Naive thymus-derived CD4-positive, alpha-beta T cell (primary cell): Measurements from ENCODE around the gene SRGAP2C. TPM values are rescaled to one million over a fixed set of nuclear protein-coding genes. Genes with fewer than 3 reads are reported as not detected.
"Not testable (repeated sequence)": the region's sequence is repeated elsewhere in the genome, so short reads cannot be mapped to it uniquely, and the experiment has no call there.

Experiments
- ATAC-seq: fragments of 150-1000 bp; cut with Tn5 transposase; 2 replicates; pipeline ENCODE4 v1.10.0; 2021; ENCODE audit warnings: mild to moderate bottlenecking, moderate library complexity
- CTCF ChIA-PET: fragments of 350-600 bp; sonication (Branson Sonifier 250); formaldehyde crosslinking; loops from one replicate; lab custom pipeline; 2021; ENCODE audit warnings: antibody characterized with exemption; lab: Charles Lee
- POLR2A ChIA-PET: fragments of 350-600 bp; sonication (Branson Sonifier 250); formaldehyde crosslinking; loops from one replicate; lab custom pipeline; 2021; ENCODE audit warnings: antibody characterized with exemption, inconsistent platforms; lab: Charles Lee
- DNase-seq, 9 donors: peaks; one replicate each; pipeline versions ENCODE4 v3.0.0 to v3.0.0-alpha.2; 2020 to 2022; ENCODE audit warnings: mixed read lengths in 1 of 9
- H3K27ac ChIP-seq: one replicate; pipeline ENCODE4 v1.7.0; 2013; ENCODE audit warnings: mild to moderate bottlenecking, low read depth, low read length, moderate library complexity
- H3K27me3 ChIP-seq, 2 donors: one replicate each; pipeline ENCODE4 v1.7.0; 2013; ENCODE audit warnings: low read length in 2 of 2, mild to moderate bottlenecking in 2 of 2, moderate library complexity in 2 of 2; ENCODE audit not compliant: control insufficient read depth in 2 of 2, insufficient read depth in 2 of 2
- H3K36me3 ChIP-seq, 3 experiments: 1 replicate in 2 of 3; 2 replicates in 1 of 3; pipeline ENCODE4 v1.7.0; 2013; ENCODE audit warnings: low read length in 3 of 3, mild to moderate bottlenecking in 3 of 3, moderate library complexity in 1 of 3; ENCODE audit not compliant: insufficient read depth in 3 of 3, control insufficient read depth in 2 of 3
- H3K4me1 ChIP-seq, 2 donors: one replicate each; pipeline ENCODE4 v1.7.0; 2013; ENCODE audit warnings: low read length in 2 of 2, mild to moderate bottlenecking in 2 of 2, moderate library complexity in 1 of 2; ENCODE audit not compliant: control insufficient read depth in 2 of 2, insufficient read depth in 2 of 2
- H3K4me3 ChIP-seq: 2 replicates; pipeline ENCODE4 v1.7.0; 2013; ENCODE audit warnings: mild to moderate bottlenecking, low read length
- H3K9me3 ChIP-seq, 3 experiments: 1 replicate in 2 of 3; 2 replicates in 1 of 3; pipeline ENCODE4 v1.7.0; 2013; ENCODE audit warnings: low read length in 3 of 3; ENCODE audit not compliant: control insufficient read depth in 2 of 3
- H3K27ac Mint-ChIP-seq, 9 donors: one replicate each; pipeline ENCODE4 v1.8.0; 2020 to 2022; ENCODE audit warnings: mixed read lengths in 9 of 9, mild to moderate bottlenecking in 8 of 9, moderate library complexity in 5 of 9, inconsistent platforms in 2 of 9
- H3K27me3 Mint-ChIP-seq, 5 donors: one replicate each; pipeline ENCODE4 v1.8.0; 2021 to 2022; ENCODE audit warnings: mixed read lengths in 5 of 5, mild to moderate bottlenecking in 1 of 5
- H3K36me3 Mint-ChIP-seq, 5 donors: one replicate each; pipeline ENCODE4 v1.8.0; 2020 to 2022; ENCODE audit warnings: mixed read lengths in 5 of 5, mild to moderate bottlenecking in 3 of 5, inconsistent platforms in 1 of 5
- H3K4me1 Mint-ChIP-seq, 7 donors: one replicate each; pipeline ENCODE4 v1.8.0; 2020 to 2022; ENCODE audit warnings: mixed read lengths in 7 of 7, mild to moderate bottlenecking in 3 of 7, inconsistent platforms in 1 of 7
- H3K4me3 Mint-ChIP-seq, 10 donors: one replicate each; pipeline ENCODE4 v1.8.0; 2020 to 2022; ENCODE audit warnings: mild to moderate bottlenecking in 10 of 10, mixed read lengths in 10 of 10, moderate library complexity in 6 of 10, inconsistent platforms in 2 of 10
- H3K9me3 Mint-ChIP-seq, 11 donors: one replicate each; pipeline ENCODE4 v1.8.0; 2020 to 2022; ENCODE audit warnings: mixed read lengths in 11 of 11, mild to moderate bottlenecking in 4 of 11, inconsistent platforms in 1 of 11, moderate library complexity in 1 of 11
- intact Hi-C, 2 donors: fragments of 100-400 bp; cut with micrococcal nuclease; formaldehyde crosslinking; loops; one replicate each; pipeline ENCODE4 v1.15.1; 2023
- polyA plus RNA-seq, 2 donors: library from polyadenylated mRNA; unstranded; fragments of 300-500 nt; fragmentation: Illumina TruSeq; gene quantifications; one replicate each; pipeline ENCODE4 v1.2.3, GENCODE V29; 2021
- total RNA-seq, 6 experiments: library from RNA in 5 of 6; stranded (reverse) in 5 of 6; gene quantifications; 1 replicate in 5 of 6; 2 replicates in 1 of 6; pipeline ENCODE4 v1.2.3 and lab custom pipeline; 2021 to 2026

SRGAP2C gene
- total and polyA plus RNA-seq, 7 experiments from 2014 or later: 1.2 to 43.4 (median 20.2) TPM

- H3K36me3 Mint-ChIP-seq, H3K4me1 ChIP-seq, DNase-seq, H3K27ac Mint-ChIP-seq, H3K9me3 ChIP-seq, H3K9me3 Mint-ChIP-seq, CTCF ChIA-PET, H3K4me3 Mint-ChIP-seq, H3K4me3 ChIP-seq, ATAC-seq, H3K36me3 ChIP-seq, H3K4me1 Mint-ChIP-seq, H3K27ac ChIP-seq, H3K27me3 Mint-ChIP-seq, intact Hi-C loops, H3K27me3 ChIP-seq, POLR2A ChIA-PET: not testable (repeated sequence)
Observed at GRCh38 chr1:121165296-121165695, 19.5 kb upstream of the SRGAP2C start.

- H3K27me3 Mint-ChIP-seq, intact Hi-C loops, H3K9me3 Mint-ChIP-seq, H3K36me3 ChIP-seq, H3K27me3 ChIP-seq, H3K4me3 Mint-ChIP-seq, H3K4me3 ChIP-seq, DNase-seq, H3K36me3 Mint-ChIP-seq, H3K4me1 Mint-ChIP-seq, H3K4me1 ChIP-seq, H3K27ac Mint-ChIP-seq, H3K27ac ChIP-seq, H3K9me3 ChIP-seq, ATAC-seq, POLR2A ChIA-PET, CTCF ChIA-PET: not testable (repeated sequence)
Observed at GRCh38 chr1:121167225-121167738, 17.5 kb upstream of the SRGAP2C start.

GRCh38 chr1:121168152-121168668 lies 16.6 kb upstream of the SRGAP2C start:
- H3K4me1 ChIP-seq, DNase-seq, POLR2A ChIA-PET, H3K4me3 ChIP-seq, H3K9me3 Mint-ChIP-seq, H3K36me3 ChIP-seq, H3K4me3 Mint-ChIP-seq, H3K27me3 Mint-ChIP-seq, H3K9me3 ChIP-seq, CTCF ChIA-PET, H3K27me3 ChIP-seq, intact Hi-C loops, H3K27ac ChIP-seq, H3K27ac Mint-ChIP-seq, H3K4me1 Mint-ChIP-seq, H3K36me3 Mint-ChIP-seq, ATAC-seq: not testable (repeated sequence)

GRCh38 chr1:121176649-121177048 lies 8.1 kb upstream of the SRGAP2C start:
- H3K36me3 Mint-ChIP-seq, POLR2A ChIA-PET, H3K9me3 Mint-ChIP-seq, H3K27ac Mint-ChIP-seq, ATAC-seq, H3K9me3 ChIP-seq, H3K4me3 ChIP-seq, H3K36me3 ChIP-seq, H3K4me3 Mint-ChIP-seq, H3K27ac ChIP-seq, CTCF ChIA-PET, intact Hi-C loops, DNase-seq, H3K27me3 ChIP-seq, H3K27me3 Mint-ChIP-seq, H3K4me1 Mint-ChIP-seq, H3K4me1 ChIP-seq: not testable (repeated sequence)

GRCh38 chr1:121178197-121178596 lies 6.6 kb upstream of the SRGAP2C start:
- H3K27me3 Mint-ChIP-seq, H3K27ac Mint-ChIP-seq, H3K4me3 Mint-ChIP-seq, H3K36me3 Mint-ChIP-seq, H3K36me3 ChIP-seq, DNase-seq, CTCF ChIA-PET, H3K27ac ChIP-seq, H3K4me1 Mint-ChIP-seq, H3K4me1 ChIP-seq, H3K9me3 Mint-ChIP-seq, H3K27me3 ChIP-seq, H3K4me3 ChIP-seq, POLR2A ChIA-PET, H3K9me3 ChIP-seq, ATAC-seq, intact Hi-C loops: not testable (repeated sequence)

- H3K27ac Mint-ChIP-seq, ATAC-seq, H3K27me3 Mint-ChIP-seq, H3K4me3 ChIP-seq, H3K36me3 Mint-ChIP-seq, H3K27ac ChIP-seq, H3K9me3 ChIP-seq, H3K9me3 Mint-ChIP-seq, H3K27me3 ChIP-seq, H3K4me1 Mint-ChIP-seq, POLR2A ChIA-PET, H3K4me1 ChIP-seq, H3K36me3 ChIP-seq, CTCF ChIA-PET: not testable (repeated sequence)
- intact Hi-C loops: loop anchor here in 1 of 2 donors (10.0 kb wide), 1 partner anchor 331 kb away; no protein-coding TSS in a partner anchor
- H3K4me3 Mint-ChIP-seq: peak overlapping the region in 1 of 10 donors; percentile 61
- peak in 1 of 9 donors; percentile 28 for DNase-seq
Observed at GRCh38 chr1:121183867-121184266, 908 bp upstream of the SRGAP2C start.

GRCh38 chr1:121185140-121185708 lies 449 bp downstream of the SRGAP2C start:
- H3K9me3 ChIP-seq, H3K27me3 ChIP-seq, H3K4me1 ChIP-seq, H3K36me3 ChIP-seq, H3K4me1 Mint-ChIP-seq, POLR2A ChIA-PET, CTCF ChIA-PET, H3K36me3 Mint-ChIP-seq, H3K9me3 Mint-ChIP-seq, H3K27me3 Mint-ChIP-seq, ATAC-seq: not testable (repeated sequence)
- H3K27ac ChIP-seq: peak overlapping the region; percentile 21
- Mint-ChIP-seq H3K27ac (peak overlapping the region in 6 of 9 donors; percentile 55 to 94 (median 84)), H3K4me3 (peak overlapping the region; percentile 84 to 97 (median 92))
- peak in 1 of 9 donors; percentile 22 for DNase-seq
- peak overlapping the region; percentile 27 for H3K4me3 ChIP-seq
- intact Hi-C loops: loop anchor here in 1 of 2 donors (10.0 kb wide), 1 partner anchor 330 kb away; no protein-coding TSS in a partner anchor
